CD14-positive monocyte (primary cell): ENCODE results near the gene FOXO3. TPM values are rescaled to one million over a fixed set of nuclear protein-coding genes. Genes with fewer than 3 reads are reported as not detected.

Source experiments
- DNase-seq, 3 donors: peaks; one replicate each; pipeline ENCODE4 v3.0.0-alpha.2; 2011 to 2022
- H2AFZ ChIP-seq: 2 replicates; pipeline ENCODE4 v1.6.0; 2012; ENCODE audit warnings: mild to moderate bottlenecking, low read depth, low read length, inconsistent platforms; ENCODE audit not compliant: insufficient read depth, poor library complexity, severe bottlenecking
- H3K27ac ChIP-seq, 2 donors: 1 replicate in 1 of 2; 2 replicates in 1 of 2; pipeline ENCODE4 v1.5.1; 2012 to 2013; ENCODE audit warnings: low read length in 2 of 2, control low read depth in 1 of 2, inconsistent platforms in 1 of 2, low read depth in 1 of 2, mild to moderate bottlenecking in 1 of 2
- H3K27me3 ChIP-seq, 2 donors: one replicate each; pipeline versions ENCODE4 v1.6.0 to v1.6.1; 2011 to 2013; ENCODE audit warnings: low read length in 2 of 2; ENCODE audit not compliant: control insufficient read depth in 2 of 2, insufficient read depth in 2 of 2
- H3K36me3 ChIP-seq, 2 donors: replicated peaks in 1 of 2; 1 replicate in 1 of 2; 2 replicates in 1 of 2; pipeline versions ENCODE4 v1.5.1 to v1.6.1; 2012 to 2013; ENCODE audit warnings: low read length in 2 of 2, control low read depth in 1 of 2, inconsistent platforms in 1 of 2, mild to moderate bottlenecking in 1 of 2; ENCODE audit not compliant: insufficient read depth in 2 of 2, control insufficient read depth in 1 of 2
- H3K4me1 ChIP-seq, 2 donors: 1 replicate in 1 of 2; 2 replicates in 1 of 2; pipeline versions ENCODE4 v1.5.1 to v1.6.1; 2012 to 2013; ENCODE audit warnings: low read length in 2 of 2, control low read depth in 1 of 2, inconsistent platforms in 1 of 2, mild to moderate bottlenecking in 1 of 2, moderate library complexity in 1 of 2; ENCODE audit not compliant: insufficient read depth in 2 of 2, control insufficient read depth in 1 of 2
- H3K4me2 ChIP-seq: replicated peaks from 2 replicates; pipeline ENCODE3; 2012; ENCODE audit warnings: low read length, moderate library complexity, mild to moderate bottlenecking; ENCODE audit not compliant: poor library complexity, severe bottlenecking; ENCODE audit errors: extremely low read depth
- H3K4me3 ChIP-seq, 3 experiments: fragments of 200-600 bp in 1 of 3; sonication (generic) in 1 of 3; replicated peaks in 1 of 3; 1 replicate in 2 of 3; 2 replicates in 1 of 3; pipeline ENCODE4 v1.5.1; 2011 to 2013; ENCODE audit warnings: low read length in 3 of 3, mild to moderate bottlenecking in 3 of 3, control low read depth in 2 of 3, low read depth in 2 of 3, inconsistent platforms in 1 of 3, moderate library complexity in 1 of 3
- H3K79me2 ChIP-seq: 2 replicates; pipeline ENCODE4 v1.6.0; 2012; ENCODE audit warnings: mild to moderate bottlenecking, control low read depth, inconsistent platforms, low read length, moderate library complexity; ENCODE audit not compliant: insufficient read depth
- H3K9ac ChIP-seq: 2 replicates; pipeline ENCODE4 v1.6.0; 2017; ENCODE audit warnings: low read length, mild to moderate bottlenecking; ENCODE audit not compliant: insufficient read depth, poor library complexity, severe bottlenecking
- H3K9me3 ChIP-seq, 2 donors: replicated peaks in 1 of 2; 1 replicate in 1 of 2; 2 replicates in 1 of 2; pipeline versions ENCODE4 v1.5.1 to v1.6.1; 2012 to 2013; ENCODE audit warnings: low read length in 2 of 2, control low read depth in 1 of 2; ENCODE audit not compliant: control insufficient read depth in 1 of 2, insufficient read depth in 1 of 2
- H4K20me1 ChIP-seq: 2 replicates; pipeline ENCODE4 v1.6.0; 2012; ENCODE audit warnings: mild to moderate bottlenecking, low read length, control low read depth, moderate library complexity; ENCODE audit not compliant: insufficient read depth
- H3K27ac Mint-ChIP-seq, 7 donors: one replicate each; pipeline ENCODE4 v1.8.0; 2020; ENCODE audit warnings: mild to moderate bottlenecking in 7 of 7, mixed read lengths in 7 of 7, moderate library complexity in 6 of 7, inconsistent platforms in 2 of 7
- H3K27me3 Mint-ChIP-seq, 3 donors: one replicate each; pipeline ENCODE4 v1.8.0; 2021 to 2022; ENCODE audit warnings: low read depth in 3 of 3, mild to moderate bottlenecking in 3 of 3, mixed read lengths in 3 of 3, moderate library complexity in 3 of 3, inconsistent platforms in 1 of 3
- H3K36me3 Mint-ChIP-seq, 2 donors: one replicate each; pipeline ENCODE4 v1.8.0; 2020; ENCODE audit warnings: mixed read lengths in 2 of 2, inconsistent platforms in 1 of 2, mild to moderate bottlenecking in 1 of 2
- H3K4me1 Mint-ChIP-seq: one replicate; pipeline ENCODE4 v1.8.0; 2020; ENCODE audit warnings: mild to moderate bottlenecking, mixed read lengths
- H3K4me3 Mint-ChIP-seq, 2 donors: one replicate each; pipeline ENCODE4 v1.8.0; 2020; ENCODE audit warnings: mild to moderate bottlenecking in 2 of 2, mixed read lengths in 2 of 2, moderate library complexity in 1 of 2
- H3K9me3 Mint-ChIP-seq, 7 donors: one replicate each; pipeline ENCODE4 v1.8.0; 2020 to 2022; ENCODE audit warnings: mixed read lengths in 7 of 7, mild to moderate bottlenecking in 6 of 7, moderate library complexity in 6 of 7, inconsistent platforms in 2 of 7
- whole genome bisulfite sequencing: methylation state at CpG from one replicate; pipeline ENCODE4 v1.1.5; 2013; ENCODE audit warnings: missing lambda C conversion rate; ENCODE audit not compliant: insufficient coverage; 5-methylcytosine and 5-hydroxymethylcytosine counted together
- intact Hi-C, 2 donors: fragments of 100-400 bp; cut with micrococcal nuclease; formaldehyde crosslinking; loops; one replicate each; pipeline versions ENCODE4 v1.15.0 to v1.15.1; 2023
- polyA plus RNA-seq, 3 donors: library from polyadenylated mRNA; depleted of rRNA in 1 of 3; unstranded in 2 of 3; stranded (reverse) in 1 of 3; fragments of 300-500 nt in 2 of 3; fragments of >200 nt in 1 of 3; fragmentation: Illumina TruSeq in 2 of 3; gene quantifications; 1 replicate in 2 of 3; 2 replicates in 1 of 3; pipeline ENCODE4 v1.2.3, GENCODE V29; 2012 to 2021
- TF ChIP-seq, protein P1 (sequence below): fragments of 200-600 bp; IDR thresholded peaks from one replicate; pipeline ENCODE4 v1.8.0; 2022; ENCODE audit warnings: antibody characterized with exemption, mild to moderate bottlenecking

FOXO3 gene
- polyA plus RNA-seq, 3 donors, result 15.4 to 23.2 (median 17.5) TPM

DNA sequence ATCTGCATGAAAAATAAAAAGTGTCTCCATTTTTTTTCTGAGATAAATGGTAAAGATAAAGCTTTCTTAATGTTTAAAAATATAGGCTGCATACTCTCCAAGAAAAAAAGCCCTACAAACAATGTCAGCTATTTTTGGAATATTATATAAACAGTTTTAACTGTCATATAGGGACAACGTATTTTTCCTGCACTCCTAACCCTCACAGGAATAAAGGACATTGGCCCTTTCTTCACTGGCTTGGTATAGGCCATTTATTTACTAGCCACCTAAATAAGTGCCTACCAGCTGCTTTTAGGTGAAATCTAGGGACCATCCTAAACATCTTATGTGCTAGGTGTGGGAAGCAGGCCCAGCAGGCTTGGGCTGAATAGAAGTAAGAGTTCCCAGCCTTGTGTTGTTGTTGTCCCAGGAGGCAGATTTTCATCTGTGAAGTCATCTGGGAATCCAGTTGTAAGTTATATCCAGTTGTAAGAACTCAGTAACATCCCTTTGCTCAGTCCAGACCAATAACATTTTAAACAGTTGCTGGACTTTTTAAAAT is 21.3 kb downstream of the FOXO3 start:
- peaks cover 0 to 3% (median 3%) of the 10 kb centered on the region in 3 donors for H3K27me3 Mint-ChIP-seq
- no peak overlapping the region for H2AFZ ChIP-seq
- no peaks in the 10 kb centered on the region for H3K9me3 Mint-ChIP-seq
- peak overlapping the region in 1 of 2 donors; percentile 71 for H3K27ac ChIP-seq
- intact Hi-C loops, result no loop called here
- H4K20me1 ChIP-seq, result peaks cover 99% of the 10 kb centered on the region
- H3K4me1 Mint-ChIP-seq, result peaks cover 74% of the 10 kb centered on the region
- no peak overlapping the region for H3K4me3 Mint-ChIP-seq
- H3K4me2 ChIP-seq, result peak overlapping the region; percentile 47
- no peak for DNase-seq
- peaks cover 28 to 38% of the 10 kb centered on the region in 2 donors for H3K36me3 Mint-ChIP-seq
- peak overlapping the region in 1 of 3 experiments; percentile 46 for H3K4me3 ChIP-seq
- peaks cover 96% of the 10 kb centered on the region for H3K79me2 ChIP-seq
- H3K36me3 ChIP-seq, result peaks cover 0 to 20% of the 10 kb centered on the region in 2 donors
- H3K4me1 ChIP-seq, result peaks cover 30 to 35% of the 10 kb centered on the region in 2 donors
- H3K27ac Mint-ChIP-seq, result peak overlapping the region; percentile 84 to 94 (median 89)
- TF ChIP-seq, protein P1, sequence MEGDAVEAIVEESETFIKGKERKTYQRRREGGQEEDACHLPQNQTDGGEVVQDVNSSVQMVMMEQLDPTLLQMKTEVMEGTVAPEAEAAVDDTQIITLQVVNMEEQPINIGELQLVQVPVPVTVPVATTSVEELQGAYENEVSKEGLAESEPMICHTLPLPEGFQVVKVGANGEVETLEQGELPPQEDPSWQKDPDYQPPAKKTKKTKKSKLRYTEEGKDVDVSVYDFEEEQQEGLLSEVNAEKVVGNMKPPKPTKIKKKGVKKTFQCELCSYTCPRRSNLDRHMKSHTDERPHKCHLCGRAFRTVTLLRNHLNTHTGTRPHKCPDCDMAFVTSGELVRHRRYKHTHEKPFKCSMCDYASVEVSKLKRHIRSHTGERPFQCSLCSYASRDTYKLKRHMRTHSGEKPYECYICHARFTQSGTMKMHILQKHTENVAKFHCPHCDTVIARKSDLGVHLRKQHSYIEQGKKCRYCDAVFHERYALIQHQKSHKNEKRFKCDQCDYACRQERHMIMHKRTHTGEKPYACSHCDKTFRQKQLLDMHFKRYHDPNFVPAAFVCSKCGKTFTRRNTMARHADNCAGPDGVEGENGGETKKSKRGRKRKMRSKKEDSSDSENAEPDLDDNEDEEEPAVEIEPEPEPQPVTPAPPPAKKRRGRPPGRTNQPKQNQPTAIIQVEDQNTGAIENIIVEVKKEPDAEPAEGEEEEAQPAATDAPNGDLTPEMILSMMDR, result no peak
- no peaks in the 10 kb centered on the region for H3K9me3 ChIP-seq
- no peaks in the 10 kb centered on the region for H3K27me3 ChIP-seq
- no CpG with 5 or more reads among the region's 1 CpG for WGBS
- H3K9ac ChIP-seq, result no peak overlapping the region

DNA sequence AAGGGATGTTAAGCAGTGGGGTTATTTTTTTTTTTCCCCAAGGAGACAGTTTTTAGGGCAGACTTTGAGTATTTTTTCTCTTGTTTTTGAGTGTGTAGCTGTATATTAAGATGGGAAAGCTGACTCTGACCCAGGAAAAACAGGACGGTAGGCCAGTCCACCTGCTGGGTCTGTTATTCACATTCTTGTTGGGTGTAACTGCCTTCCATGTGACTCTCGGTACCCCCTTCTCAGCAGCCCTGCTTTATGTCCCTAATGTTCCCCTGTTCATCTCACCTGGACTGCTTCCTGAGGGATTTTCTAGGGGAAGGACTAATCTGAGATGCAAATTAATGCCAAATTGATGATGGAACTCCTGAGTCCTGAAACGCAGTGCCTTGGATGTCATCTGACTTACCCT is 21.9 kb downstream of the FOXO3 start:
- Histone ChIP-seq H3K9ac (no peak overlapping the region), H3K79me2 (peaks cover 96% of the 10 kb centered on the region), H3K4me1 (peaks cover 24 to 35% of the 10 kb centered on the region in 2 donors), H3K27me3 (no peaks in the 10 kb centered on the region), H2AFZ (no peak overlapping the region), H3K27ac (no peak overlapping the region), H3K36me3 (peaks cover 0 to 20% of the 10 kb centered on the region in 2 donors), H3K9me3 (no peaks in the 10 kb centered on the region), H4K20me1 (peaks cover 99% of the 10 kb centered on the region), H3K4me3 (no peak overlapping the region), H3K4me2 (no peak overlapping the region)
- H3K4me3 Mint-ChIP-seq, result no peak overlapping the region
- peak overlapping the region in 4 of 7 donors; percentile 14 to 61 (median 22) for H3K27ac Mint-ChIP-seq
- WGBS, result 100% methylated on average over 1 of the region's 3 CpGs
- H3K27me3 Mint-ChIP-seq, result peaks cover 0 to 3% (median 3%) of the 10 kb centered on the region in 3 donors
- peaks cover 26 to 38% of the 10 kb centered on the region in 2 donors for H3K36me3 Mint-ChIP-seq
- intact Hi-C loops, result no loop called here
- no peaks in the 10 kb centered on the region for H3K9me3 Mint-ChIP-seq
- no peak for DNase-seq
- peaks cover 74% of the 10 kb centered on the region for H3K4me1 Mint-ChIP-seq
- TF ChIP-seq, protein P1, result no peak
